Activated gamma-delta T cell (primary cell): ENCODE data around the gene AGAP9.
"Not testable (repeated sequence)": the region's sequence is repeated elsewhere in the genome, so short reads cannot be mapped to it uniquely, and the experiment has no call there.

Source experiments
- DNase-seq: peaks from one replicate; lab custom pipeline; 2025; lab: John Stamatoyannopoulos, UW

AGAP9 gene

GRCh38 chr10:47457528-47457820 lies 66.0 kb downstream of the AGAP9 start:
- DNase-seq, result no peak

- no peak for DNase-seq
Observed at GRCh38 chr10:47456794-47457527, 66.5 kb downstream of the AGAP9 start.

DNA sequence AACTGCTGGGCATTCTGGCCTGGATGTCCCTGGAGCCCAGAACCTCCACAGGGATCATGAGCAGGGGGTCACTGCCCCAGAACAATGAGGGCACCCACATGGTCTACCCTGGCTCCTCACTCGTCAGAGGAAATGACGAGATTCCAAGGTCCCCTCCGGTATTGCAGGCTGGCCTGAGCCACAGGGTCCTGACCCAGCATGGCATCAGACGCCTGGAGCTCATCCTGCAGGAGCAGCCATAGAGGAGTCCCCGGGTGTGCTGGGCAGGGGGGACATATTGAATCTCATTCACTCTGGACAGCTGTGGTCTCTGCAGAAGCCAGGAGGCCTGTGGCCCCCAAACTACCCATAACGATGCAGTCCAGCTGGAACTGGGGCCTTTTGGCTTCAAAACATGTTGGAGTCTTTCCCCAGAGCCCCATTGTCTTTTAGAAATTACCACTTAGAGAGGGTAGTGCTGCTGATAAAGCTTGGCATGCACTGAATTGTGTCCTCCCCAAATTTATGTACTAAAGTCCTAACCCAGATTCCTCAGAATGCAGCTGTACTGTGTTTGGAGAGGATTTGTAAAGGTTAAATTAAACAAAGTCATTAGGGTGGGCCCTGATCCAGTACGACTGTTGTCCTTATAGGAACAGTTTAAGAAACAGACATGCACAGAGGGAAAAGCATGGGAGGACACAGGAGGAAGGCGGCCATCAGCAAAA lies 67.2 kb downstream of the AGAP9 start:
- no peak for DNase-seq

GRCh38 chr10:47455350-47456078 lies 67.9 kb downstream of the AGAP9 start:
- not testable (repeated sequence) for DNase-seq

- DNase-seq, result no peak
Observed at GRCh38 chr10:47454780-47455058, 68.7 kb downstream of the AGAP9 start.

- no peak for DNase-seq
Observed at GRCh38 chr10:47454008-47454779, 69.2 kb downstream of the AGAP9 start.

DNA sequence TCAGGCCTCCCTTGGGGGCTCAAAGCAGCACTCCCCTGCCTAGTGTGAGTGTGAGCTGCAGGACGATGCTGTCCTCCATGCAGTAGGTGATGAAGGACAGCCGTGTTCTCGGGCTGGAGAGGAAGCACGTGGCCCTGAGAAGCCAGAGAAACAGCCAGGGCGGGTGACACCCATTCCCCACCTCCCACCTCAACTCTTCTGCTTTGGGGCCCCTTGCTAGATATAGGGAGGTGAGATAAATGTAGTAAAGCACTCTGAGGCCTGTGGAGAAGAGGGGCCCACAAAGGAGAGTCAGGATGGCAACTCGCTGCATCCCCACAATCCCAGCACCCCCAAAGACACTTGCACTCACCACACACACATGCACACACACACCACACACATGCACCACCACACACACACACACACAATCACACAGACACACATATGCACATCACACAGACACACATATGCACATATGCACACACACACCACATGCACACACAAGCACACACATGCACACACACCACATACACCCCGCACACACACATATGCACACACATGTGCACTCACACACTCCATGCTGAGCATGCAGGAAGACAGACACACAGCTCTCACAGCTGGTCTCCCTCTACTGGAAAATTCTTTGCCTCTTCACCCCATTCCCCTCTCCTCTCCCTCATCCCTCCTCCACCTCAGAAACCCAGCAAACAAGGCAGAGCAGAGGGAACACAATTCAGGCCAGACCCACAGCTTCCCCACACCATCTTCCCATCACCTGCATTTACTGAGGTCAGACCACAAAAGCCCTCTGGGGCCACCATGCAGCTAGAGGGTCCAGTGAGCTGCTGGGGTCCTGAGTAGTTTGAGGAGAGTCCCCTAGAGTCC lies 70.1 kb downstream of the AGAP9 start:
- DNase-seq, result no peak

- no peak for DNase-seq
Observed at GRCh38 chr10:47452495-47453140, 70.8 kb downstream of the AGAP9 start.

DNA sequence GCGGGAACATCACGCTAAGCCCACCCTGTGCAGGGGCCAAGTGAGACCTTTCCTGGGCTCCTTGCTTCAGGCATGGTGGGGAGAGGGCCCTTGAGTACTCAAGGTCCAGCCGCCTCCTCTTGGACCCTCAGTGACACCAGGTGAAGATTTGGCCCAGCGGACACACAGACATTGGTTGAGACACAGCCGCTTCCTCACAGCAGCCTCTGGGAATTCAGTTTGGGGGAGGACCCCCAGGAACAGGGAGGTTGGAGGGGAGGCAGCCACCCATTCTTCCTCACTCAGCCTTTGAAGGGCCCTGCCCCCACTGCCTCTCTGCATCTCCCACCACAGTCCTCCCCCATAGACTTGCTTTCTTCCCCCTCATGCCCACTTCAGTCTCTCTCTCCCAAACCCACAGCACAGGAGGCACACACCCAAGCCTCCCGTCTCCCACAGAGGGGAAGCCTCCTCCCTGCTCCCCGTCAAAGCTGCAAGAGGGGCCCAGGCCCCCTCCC lies 71.4 kb downstream of the AGAP9 start:
- DNase-seq, result no peak
